MM.1S (cell line): ENCODE data around the gene CDH22.

ENCODE experiments used
- EZH2 ChIP-seq: fragments of 300-600 bp; sonication (generic); optimal IDR thresholded peaks from 2 replicates; pipeline ENCODE3; 2017; ENCODE audit warnings: low read depth, mild to moderate bottlenecking, antibody characterized with exemption, low read length, mixed read lengths
- EZH2phosphoT487 ChIP-seq: fragments of 300-600 bp; sonication (generic); IDR thresholded peaks from 2 replicates; pipeline ENCODE4 v1.6.1; 2018; ENCODE audit warnings: antibody characterized with exemption, low read length
- TF ChIP-seq, protein P1 (sequence below): fragments of 300-600 bp; sonication (generic); IDR thresholded peaks from 2 replicates; pipeline ENCODE4 v1.5.1; 2016; ENCODE audit warnings: antibody characterized with exemption, low read length, mixed read lengths

DNA sequence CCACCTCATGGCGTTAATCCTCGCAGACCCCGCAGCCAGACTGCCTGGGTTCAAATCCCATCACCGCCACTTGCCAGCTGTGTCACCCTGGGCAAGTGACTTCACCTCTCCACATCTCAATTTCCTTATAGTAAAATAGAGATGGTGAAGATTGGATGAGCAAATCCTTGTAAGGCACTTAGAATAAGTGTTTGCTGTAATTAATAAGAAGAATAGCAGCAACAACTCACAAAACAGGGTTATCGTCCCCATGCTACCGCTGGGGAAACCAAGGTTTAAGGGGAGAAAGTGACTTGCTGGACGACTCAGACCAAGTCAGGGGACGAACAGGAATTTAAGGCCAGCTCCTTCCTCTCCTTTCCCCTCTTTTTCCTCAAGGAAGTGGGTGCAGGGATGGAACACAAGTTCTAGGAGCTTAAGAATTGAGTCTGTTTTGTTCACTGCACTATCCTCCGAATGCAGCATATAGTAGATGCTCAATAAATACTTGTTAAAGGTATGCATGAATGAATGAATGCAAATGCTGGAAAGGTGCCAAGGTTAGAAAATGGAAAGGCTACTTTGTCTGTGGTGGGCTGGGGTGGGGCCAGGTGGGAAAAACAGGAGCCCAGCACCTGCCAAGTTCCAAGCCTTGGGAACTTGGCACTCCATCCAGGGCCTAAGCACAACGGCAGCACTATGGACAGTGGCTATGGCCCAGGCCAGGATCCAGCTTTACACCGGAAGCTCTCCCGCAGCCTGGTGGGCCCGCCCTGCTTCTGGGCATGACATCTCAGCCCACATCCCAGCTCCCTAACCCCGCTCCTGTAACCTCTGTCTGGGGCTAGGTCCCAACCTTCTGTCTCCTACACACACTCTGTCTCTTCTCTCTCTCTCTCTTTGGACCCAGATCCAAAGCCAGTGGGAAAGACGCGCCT, 4.9 kb upstream of the CDH22 start:
- TF ChIP-seq, protein P1, sequence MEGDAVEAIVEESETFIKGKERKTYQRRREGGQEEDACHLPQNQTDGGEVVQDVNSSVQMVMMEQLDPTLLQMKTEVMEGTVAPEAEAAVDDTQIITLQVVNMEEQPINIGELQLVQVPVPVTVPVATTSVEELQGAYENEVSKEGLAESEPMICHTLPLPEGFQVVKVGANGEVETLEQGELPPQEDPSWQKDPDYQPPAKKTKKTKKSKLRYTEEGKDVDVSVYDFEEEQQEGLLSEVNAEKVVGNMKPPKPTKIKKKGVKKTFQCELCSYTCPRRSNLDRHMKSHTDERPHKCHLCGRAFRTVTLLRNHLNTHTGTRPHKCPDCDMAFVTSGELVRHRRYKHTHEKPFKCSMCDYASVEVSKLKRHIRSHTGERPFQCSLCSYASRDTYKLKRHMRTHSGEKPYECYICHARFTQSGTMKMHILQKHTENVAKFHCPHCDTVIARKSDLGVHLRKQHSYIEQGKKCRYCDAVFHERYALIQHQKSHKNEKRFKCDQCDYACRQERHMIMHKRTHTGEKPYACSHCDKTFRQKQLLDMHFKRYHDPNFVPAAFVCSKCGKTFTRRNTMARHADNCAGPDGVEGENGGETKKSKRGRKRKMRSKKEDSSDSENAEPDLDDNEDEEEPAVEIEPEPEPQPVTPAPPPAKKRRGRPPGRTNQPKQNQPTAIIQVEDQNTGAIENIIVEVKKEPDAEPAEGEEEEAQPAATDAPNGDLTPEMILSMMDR = no peak
- TF ChIP-seq EZH2phosphoT487 (no peak), EZH2 (peak; percentile 13)
